Choroid plexus epithelial cell (primary cell): ENCODE measurements around the gene MON2.

Experiments
- DNase-seq: peaks from one replicate; pipeline ENCODE4 v3.0.0-alpha.2; 2010; ENCODE audit warnings: low read depth
- H3K4me3 ChIP-seq: 2 replicates; pipeline ENCODE4 v1.5.1; 2011; ENCODE audit warnings: low read depth, mild to moderate bottlenecking, control low read depth, low read length, moderate library complexity
- TF ChIP-seq, protein P1 (sequence below): conservative IDR thresholded peaks from 2 replicates; pipeline ENCODE4 v1.5.1; 2011; ENCODE audit warnings: low read depth, mild to moderate bottlenecking, control low read depth, inconsistent platforms, low read length, moderate library complexity

The MON2 gene

DNA sequence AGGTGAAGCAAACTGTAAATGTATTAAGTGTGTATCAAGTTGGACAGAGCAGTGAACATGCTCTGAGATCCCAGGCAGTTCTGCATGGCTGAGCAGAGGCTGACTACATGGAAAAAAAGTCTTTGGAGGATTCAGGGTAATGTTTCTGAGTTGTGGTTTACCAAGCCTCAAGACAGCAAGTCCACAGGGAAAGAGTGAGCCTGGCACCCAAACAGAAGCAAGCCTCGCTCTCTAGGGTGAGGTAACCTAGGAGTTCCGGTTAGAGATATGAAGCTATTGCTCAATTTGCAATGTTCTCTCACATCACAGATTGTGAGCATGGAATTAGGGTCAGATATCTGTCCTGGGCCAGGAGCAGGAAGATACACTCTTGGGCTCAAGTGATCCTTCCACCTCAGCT lies 158.6 kb downstream of the MON2 start:
- TF ChIP-seq, protein P1, sequence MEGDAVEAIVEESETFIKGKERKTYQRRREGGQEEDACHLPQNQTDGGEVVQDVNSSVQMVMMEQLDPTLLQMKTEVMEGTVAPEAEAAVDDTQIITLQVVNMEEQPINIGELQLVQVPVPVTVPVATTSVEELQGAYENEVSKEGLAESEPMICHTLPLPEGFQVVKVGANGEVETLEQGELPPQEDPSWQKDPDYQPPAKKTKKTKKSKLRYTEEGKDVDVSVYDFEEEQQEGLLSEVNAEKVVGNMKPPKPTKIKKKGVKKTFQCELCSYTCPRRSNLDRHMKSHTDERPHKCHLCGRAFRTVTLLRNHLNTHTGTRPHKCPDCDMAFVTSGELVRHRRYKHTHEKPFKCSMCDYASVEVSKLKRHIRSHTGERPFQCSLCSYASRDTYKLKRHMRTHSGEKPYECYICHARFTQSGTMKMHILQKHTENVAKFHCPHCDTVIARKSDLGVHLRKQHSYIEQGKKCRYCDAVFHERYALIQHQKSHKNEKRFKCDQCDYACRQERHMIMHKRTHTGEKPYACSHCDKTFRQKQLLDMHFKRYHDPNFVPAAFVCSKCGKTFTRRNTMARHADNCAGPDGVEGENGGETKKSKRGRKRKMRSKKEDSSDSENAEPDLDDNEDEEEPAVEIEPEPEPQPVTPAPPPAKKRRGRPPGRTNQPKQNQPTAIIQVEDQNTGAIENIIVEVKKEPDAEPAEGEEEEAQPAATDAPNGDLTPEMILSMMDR: no peak
- no peak overlapping the region for H3K4me3 ChIP-seq
- DNase-seq: peak; percentile 76

DNA sequence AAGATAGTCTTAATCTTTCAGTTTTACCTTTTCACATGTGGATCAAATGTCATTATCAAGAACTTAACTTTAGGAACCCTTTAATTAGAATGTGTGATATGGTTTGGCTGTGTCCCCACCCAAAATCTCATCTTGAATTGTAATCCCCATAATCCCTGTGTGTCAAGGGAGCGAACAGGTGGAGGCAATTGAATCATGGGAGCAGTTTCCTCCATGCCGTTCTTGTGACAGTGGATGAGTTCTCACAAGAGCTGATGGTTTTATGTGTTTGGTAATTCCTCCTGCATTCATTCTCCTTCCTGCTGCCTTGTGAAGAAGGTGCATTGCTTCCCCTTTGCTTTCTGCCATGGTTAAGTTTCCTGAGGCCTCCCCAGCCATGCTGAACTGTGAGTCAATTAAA lies 160.6 kb downstream of the MON2 start:
- TF ChIP-seq, protein P1: no peak
- H3K4me3 ChIP-seq: no peak overlapping the region
- DNase-seq: no peak

DNA sequence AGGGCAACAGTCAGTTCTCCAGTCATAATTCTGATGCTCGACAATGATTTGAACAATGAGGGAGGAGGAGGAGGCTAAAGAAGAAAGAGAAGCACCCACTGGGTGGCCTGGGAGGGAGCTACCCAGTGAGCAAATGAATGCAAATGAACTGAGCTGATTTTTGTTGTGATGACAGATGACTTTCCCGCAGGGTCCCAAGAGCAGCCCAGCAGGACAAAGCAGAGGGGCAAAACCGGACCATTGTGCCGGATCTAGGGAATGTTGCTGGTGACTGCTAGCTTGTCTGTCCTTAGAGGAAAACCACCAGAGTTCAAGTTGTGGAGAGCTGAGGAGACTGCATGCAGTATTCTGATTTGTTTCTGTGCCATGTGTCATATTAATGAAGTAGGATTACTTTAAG lies 162.8 kb downstream of the MON2 start:
- H3K4me3 ChIP-seq: no peak overlapping the region
- TF ChIP-seq, protein P1: no peak
- no peak for DNase-seq

DNA sequence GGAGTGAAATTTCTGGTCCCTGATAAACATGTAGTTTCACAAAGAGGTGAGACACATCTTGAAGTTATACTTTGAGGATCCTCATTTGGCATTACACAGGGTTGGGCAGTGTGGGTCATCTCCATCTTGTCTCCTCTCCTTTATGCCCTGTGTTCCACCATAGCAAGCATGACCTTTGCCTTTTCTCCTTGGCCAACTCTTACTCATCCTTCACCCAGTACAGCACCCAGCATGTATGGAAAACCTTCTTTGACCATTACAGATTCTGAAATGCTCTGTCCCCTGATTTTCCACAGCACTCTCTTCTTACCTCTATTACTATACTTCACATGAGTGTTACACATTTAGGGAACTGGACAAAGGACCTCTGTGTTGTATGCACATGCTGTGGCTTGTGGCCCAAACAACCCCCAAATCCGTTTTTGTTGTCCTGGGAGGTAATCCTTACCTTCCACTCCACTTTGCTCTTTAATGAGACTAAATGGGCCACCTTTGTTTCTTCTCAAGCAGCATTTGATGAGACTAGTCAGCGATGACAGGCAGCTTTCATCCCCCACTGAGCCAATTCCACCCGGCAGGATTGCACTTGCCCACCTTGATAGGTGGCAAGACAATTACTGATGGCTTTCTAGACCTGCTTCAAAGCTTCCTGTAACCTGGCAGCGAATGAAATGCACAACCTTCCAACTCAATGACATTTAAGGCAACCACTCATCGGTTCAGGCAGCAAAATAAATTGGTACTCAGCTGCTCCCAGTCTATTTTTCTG lies 163.5 kb downstream of the MON2 start:
- TF ChIP-seq, protein P1: no peak

DNA sequence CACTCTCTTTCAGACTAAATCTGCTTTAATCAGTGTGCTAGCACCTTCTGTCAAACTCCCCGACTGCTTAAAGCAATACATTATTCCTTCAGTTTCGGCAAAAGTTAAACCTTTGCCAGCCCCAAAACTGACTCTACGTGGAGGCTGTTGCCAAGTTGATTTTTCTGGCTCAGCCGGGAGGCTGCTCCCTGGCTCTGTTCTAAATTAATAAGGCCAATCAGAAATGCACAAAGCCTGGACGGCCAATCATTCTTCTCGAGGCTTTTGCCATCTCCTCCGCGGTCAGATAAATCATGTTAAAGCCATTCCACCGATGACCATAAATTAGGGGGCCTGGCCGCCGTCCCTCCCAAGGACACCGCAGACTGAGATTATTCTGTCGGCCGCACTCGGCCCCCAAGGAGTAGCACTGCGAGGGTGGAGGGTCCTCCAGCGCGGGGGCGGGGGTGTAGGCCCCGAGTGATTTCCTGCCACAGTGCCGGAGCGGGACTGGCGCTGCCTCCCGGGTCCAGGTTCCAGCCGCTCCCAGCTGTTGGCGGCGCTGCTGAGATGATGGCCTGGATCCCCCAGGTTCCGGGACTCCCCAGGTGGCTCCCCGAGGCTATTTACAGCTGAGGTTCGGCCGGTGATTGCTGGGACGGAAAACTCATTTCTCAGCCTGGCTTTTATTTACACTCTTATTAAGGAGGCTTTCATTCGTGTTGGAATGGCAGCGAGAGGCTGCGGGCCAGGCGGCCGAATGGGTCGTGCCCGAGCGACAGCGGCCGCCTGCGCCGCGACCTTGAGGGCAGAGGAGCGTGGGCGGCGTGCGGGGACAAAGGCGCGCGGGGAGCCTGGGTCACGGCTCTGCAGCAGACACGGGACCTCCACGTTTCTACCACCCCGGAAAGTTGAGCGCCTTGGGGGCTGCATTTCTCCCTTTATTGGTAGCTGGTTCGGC lies 165.1 kb downstream of the MON2 start:
- H3K4me3 ChIP-seq: peak overlapping the region; percentile 63
- peak; percentile 80 for DNase-seq
- TF ChIP-seq, protein P1: peak; percentile 66

More for the DNA sequence above, 163.5 kb downstream of the MON2 start:
- no peak for DNase-seq
- H3K4me3 ChIP-seq: no peak overlapping the region

DNA sequence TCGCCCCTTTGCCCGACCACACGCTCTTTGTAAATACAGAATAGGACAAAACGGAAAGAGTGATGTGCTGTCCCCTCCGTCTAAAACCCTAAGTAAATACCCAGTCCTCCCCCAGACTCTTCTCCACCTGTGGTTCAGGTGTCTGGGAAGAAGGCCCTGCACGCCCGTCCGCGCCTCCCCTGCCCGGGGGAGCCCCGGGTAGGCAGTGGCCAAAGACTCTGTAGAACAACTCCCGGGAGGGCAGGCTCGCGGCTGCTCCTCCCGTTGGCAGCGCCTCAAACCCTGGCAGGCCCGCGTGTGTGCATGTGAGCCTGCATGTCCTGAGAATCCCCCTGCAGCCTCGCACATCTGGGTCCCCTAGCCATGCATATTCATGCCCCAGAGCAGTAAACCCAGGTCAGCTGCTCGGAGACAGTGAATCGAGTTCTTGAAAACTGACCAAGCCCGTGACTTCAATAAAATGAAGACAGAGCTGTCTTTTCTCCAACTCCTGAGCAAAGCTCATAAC lies 165.8 kb downstream of the MON2 start:
- H3K4me3 ChIP-seq: peak overlapping the region; percentile 63
- TF ChIP-seq, protein P1: no peak
- DNase-seq: peak; percentile 27
